Measurements from ENCODE around the gene TSPAN16.

TSPAN16 gene

DNA sequence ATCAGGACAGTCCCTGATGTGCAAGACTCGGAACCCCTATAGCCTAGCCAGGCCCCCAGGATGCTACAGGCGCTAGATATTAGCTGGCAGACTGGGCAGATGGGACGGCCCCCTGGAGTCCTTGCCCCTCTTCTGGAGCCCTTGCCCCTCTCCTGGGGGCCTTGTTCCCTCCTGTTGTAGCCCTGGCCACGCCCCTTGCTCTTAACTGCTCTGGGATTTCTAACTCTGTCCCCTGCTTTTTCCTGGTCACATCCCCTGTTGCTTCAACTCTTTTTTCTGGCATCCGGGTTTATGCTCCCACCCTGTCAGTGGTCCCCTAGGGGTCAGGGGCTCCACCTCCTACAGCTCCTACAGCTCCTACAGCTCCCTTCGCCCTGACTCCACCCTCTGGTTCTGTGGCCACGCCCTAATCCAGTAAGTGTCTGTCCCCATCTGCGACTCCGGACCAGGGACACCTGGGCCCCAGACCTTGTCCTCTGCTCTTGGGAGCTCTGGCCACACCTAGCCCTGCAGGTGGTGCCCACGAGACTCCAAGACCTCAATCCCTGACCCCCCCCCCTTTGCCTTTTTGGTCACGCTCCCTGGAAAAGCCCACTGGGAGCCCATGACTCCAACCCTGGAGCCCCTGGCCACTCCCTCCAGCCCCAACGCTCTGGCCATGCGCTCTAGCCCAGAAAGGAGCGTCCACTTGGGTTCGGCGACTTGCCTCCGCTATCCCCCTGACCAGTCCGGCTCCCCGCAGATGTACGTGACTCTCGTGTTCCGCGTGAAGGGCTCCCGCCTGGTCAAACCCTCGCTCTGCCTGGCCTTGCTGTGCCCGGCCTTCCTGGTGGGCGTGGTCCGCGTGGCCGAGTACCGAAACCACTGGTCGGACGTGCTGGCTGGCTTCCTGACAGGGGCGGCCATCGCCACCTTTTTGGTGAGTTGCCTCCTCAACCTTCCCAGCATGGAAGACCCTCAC, 66.1 kb downstream of the TSPAN16 start:
- DNase-seq = no peak
- in situ Hi-C loops (cut with HindIII; ENCODE audit: low pct_ligation_motif_present, low pct_unique_long_range_greater_than_20kb, low sequenced_read_pairs) = no loop called here

DNA sequence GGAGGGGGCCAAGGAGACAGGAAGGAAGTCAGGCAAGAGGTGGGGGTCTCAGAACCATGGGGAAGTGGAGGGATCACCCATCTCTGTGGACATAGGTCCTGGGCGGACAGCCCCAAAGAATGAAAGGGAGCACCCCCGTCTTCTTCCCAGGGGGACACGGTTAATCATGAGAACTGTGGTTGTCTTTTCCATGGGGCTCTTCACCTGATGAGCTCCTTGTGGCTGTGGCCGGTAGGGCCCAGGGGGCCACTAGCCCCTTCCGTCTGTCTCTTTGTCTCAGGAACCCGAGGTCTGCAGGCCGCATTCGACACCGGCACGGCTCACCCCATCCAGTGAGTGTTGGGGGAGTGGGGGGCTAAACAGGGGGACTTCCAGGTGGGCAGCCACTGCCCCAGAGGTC, 67.9 kb downstream of the TSPAN16 start:
- no peak for DNase-seq
- in situ Hi-C loops (cut with HindIII; ENCODE audit: low pct_ligation_motif_present, low pct_unique_long_range_greater_than_20kb, low sequenced_read_pairs) = no loop called here

DNA sequence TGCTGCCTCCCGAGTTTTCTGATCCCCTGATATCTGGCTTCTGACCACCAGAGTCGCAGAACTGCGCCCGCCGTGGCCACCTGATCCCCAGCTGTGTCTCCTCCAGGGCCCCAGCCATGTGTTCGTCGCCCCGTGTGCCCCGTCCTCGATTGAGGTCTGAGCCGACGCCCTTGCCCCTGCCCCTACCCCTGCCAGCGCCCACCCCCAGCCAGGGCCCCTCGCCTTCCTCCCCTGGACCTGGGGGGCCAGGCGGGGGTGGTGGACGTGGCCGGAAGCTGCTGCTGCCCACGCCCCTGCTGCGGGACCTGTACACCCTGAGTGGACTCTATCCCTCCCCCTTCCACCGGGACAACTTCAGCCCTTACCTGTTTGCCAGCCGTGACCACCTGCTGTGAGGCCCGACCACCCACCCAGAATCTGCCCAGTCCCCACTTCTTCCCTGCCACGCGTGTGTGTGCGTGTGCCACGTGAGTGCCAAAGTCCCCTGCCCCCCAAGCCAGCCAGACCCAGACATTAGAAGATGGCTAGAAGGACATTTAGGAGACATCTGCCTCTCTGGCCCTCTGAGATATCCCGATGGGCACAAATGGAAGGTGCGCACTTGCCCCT, 68.4 kb downstream of the TSPAN16 start:
- no peak for DNase-seq
- in situ Hi-C loops (cut with HindIII; ENCODE audit: low pct_ligation_motif_present, low pct_unique_long_range_greater_than_20kb, low sequenced_read_pairs) = no loop called here

DNA sequence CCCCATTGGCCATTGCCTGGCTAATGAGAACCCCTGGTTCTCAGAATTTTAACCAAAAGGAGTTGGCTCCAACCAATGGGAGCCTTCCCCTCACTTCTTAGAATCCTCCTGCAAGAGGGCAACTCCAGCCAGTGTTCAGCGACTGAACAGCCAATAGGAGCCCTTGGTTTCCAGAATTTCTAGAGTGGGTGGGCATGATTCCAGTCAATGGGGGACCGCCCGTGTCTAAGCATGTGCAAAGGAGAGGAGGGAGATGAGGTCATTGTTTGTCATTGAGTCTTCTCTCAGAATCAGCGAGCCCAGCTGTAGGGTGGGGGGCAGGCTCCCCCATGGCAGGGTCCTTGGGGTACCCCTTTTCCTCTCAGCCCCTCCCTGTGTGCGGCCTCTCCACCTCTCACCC, 69.0 kb downstream of the TSPAN16 start:
- no peak for DNase-seq
- in situ Hi-C loops (cut with HindIII; ENCODE audit: low pct_ligation_motif_present, low pct_unique_long_range_greater_than_20kb, low sequenced_read_pairs) = no loop called here
